Liver (tissue), 9 donors: ENCODE data around the gene CDK11A. TPM values are rescaled to one million over a fixed set of nuclear protein-coding genes. Genes with fewer than 3 reads are reported as not detected.
"Not testable (repeated sequence)": the region's sequence is repeated elsewhere in the genome, so short reads cannot be mapped to it uniquely, and the experiment has no call there.

Experiments used
- DNase-seq: peaks from one replicate; pipeline ENCODE4 v3.0.0-alpha.2; 2017; ENCODE audit warnings: low spot score
- H3K27ac ChIP-seq, 2 donors: one replicate each; pipeline ENCODE4 v1.7.0; 2013; ENCODE audit warnings: inconsistent platforms in 2 of 2, low read length in 2 of 2, control low read depth in 1 of 2, low read depth in 1 of 2, mild to moderate bottlenecking in 1 of 2
- H3K27me3 ChIP-seq, 4 donors: one replicate each; pipeline versions ENCODE4 v1.6.1 to v1.7.0; 2013; ENCODE audit warnings: low read length in 3 of 4, inconsistent platforms in 1 of 4, mild to moderate bottlenecking in 1 of 4, moderate library complexity in 1 of 4; ENCODE audit not compliant: control insufficient read depth in 4 of 4, insufficient read depth in 4 of 4
- H3K36me3 ChIP-seq, 4 donors: one replicate each; pipeline versions ENCODE4 v1.6.1 to v1.7.0; 2013; ENCODE audit warnings: low read length in 3 of 4, mild to moderate bottlenecking in 3 of 4, low read depth in 1 of 4, moderate library complexity in 1 of 4; ENCODE audit not compliant: control insufficient read depth in 4 of 4, insufficient read depth in 3 of 4
- H3K4me1 ChIP-seq, 4 donors: one replicate each; pipeline versions ENCODE4 v1.6.1 to v1.7.0; 2013; ENCODE audit warnings: low read length in 3 of 4, mild to moderate bottlenecking in 3 of 4, moderate library complexity in 1 of 4; ENCODE audit not compliant: control insufficient read depth in 4 of 4, insufficient read depth in 4 of 4
- H3K4me3 ChIP-seq, 3 donors: one replicate each; pipeline versions ENCODE4 v1.6.1 to v1.7.0; 2013; ENCODE audit warnings: low read length in 3 of 3, control low read depth in 1 of 3, low read depth in 1 of 3, mild to moderate bottlenecking in 1 of 3
- H3K9ac ChIP-seq, 2 donors: one replicate each; pipeline ENCODE4 v1.7.0; 2013; ENCODE audit warnings: low read length in 2 of 2, mild to moderate bottlenecking in 2 of 2, moderate library complexity in 2 of 2, control low read depth in 1 of 2, low read depth in 1 of 2
- H3K9me3 ChIP-seq, 4 donors: one replicate each; pipeline versions ENCODE4 v1.6.1 to v1.7.0; 2013; ENCODE audit warnings: low read length in 3 of 4; ENCODE audit not compliant: control insufficient read depth in 4 of 4
- RAD21 ChIP-seq, 2 donors: IDR thresholded peaks; 2 replicates each; pipeline ENCODE4 v1.6.1; 2016; ENCODE audit warnings: antibody characterized with exemption in 2 of 2, mild to moderate bottlenecking in 2 of 2
- WGBS: extraction: QIAGEN DNeasy Blood & Tissue Kit; methylation state at CpG from one replicate; pipeline ENCODE4 v1.1.7; 2013; 5-methylcytosine and 5-hydroxymethylcytosine counted together
- polyA plus RNA-seq, 2 donors: library from polyadenylated mRNA; stranded (reverse) in 1 of 2; unstranded in 1 of 2; fragments of 200-250 nt in 1 of 2; fragments of >200 nt in 1 of 2; fragmentation: Nextera tagmentation in 1 of 2; extraction: Ambion mirVana in 1 of 2; gene quantifications; one replicate each; pipeline versions ENCODE4 v1.2.1 to v1.2.3, GENCODE V29; 2013 to 2015
- total RNA-seq, 2 donors: library from RNA; depleted of rRNA; stranded (reverse); fragments of >200 nt; gene quantifications; one replicate each; pipeline ENCODE4 v1.2.3, GENCODE V29; 2014
- TF ChIP-seq, protein P1 (sequence below): IDR thresholded peaks from 2 replicates; pipeline ENCODE4 v1.6.1; 2016; ENCODE audit warnings: antibody characterized with exemption, mild to moderate bottlenecking
- TF ChIP-seq, protein P2 (sequence below): IDR thresholded peaks from 2 replicates; pipeline ENCODE4 v1.6.1; 2016; ENCODE audit warnings: antibody characterized with exemption
- donor health status: healthy.
- donor health status: healthy.
- donor health status: healthy.
- donor health status: healthy.
- donor health status: healthy.

Gene CDK11A
- total and polyA plus RNA-seq, 4 donors: 13.7 to 17.0 (median 13.9) TPM

DNA sequence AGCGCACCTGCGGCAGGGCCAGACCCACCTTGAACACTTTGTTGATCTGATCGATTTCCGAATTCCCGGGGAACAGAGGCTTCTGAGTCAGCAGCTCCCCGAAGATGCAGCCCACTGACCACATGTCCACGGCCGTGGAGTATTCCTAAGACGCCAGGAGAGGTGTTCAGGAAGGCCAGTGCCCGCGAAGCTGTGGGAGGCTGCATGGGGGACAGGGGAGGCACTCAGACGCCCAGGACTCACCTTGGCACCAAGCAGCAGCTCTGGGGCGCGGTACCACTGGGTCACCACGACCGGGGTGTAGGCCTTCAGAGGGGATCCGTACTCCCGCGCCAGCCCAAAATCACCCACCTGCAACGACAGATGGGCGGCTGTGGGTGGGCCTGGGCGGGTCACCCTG, 20.4 kb downstream of the CDK11A start (continued):
- TF ChIP-seq, protein P1, sequence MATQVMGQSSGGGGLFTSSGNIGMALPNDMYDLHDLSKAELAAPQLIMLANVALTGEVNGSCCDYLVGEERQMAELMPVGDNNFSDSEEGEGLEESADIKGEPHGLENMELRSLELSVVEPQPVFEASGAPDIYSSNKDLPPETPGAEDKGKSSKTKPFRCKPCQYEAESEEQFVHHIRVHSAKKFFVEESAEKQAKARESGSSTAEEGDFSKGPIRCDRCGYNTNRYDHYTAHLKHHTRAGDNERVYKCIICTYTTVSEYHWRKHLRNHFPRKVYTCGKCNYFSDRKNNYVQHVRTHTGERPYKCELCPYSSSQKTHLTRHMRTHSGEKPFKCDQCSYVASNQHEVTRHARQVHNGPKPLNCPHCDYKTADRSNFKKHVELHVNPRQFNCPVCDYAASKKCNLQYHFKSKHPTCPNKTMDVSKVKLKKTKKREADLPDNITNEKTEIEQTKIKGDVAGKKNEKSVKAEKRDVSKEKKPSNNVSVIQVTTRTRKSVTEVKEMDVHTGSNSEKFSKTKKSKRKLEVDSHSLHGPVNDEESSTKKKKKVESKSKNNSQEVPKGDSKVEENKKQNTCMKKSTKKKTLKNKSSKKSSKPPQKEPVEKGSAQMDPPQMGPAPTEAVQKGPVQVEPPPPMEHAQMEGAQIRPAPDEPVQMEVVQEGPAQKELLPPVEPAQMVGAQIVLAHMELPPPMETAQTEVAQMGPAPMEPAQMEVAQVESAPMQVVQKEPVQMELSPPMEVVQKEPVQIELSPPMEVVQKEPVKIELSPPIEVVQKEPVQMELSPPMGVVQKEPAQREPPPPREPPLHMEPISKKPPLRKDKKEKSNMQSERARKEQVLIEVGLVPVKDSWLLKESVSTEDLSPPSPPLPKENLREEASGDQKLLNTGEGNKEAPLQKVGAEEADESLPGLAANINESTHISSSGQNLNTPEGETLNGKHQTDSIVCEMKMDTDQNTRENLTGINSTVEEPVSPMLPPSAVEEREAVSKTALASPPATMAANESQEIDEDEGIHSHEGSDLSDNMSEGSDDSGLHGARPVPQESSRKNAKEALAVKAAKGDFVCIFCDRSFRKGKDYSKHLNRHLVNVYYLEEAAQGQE: no peak
- TF ChIP-seq RAD21 (IDR thresholded peaks at IDR 0.05): no peak
- TF ChIP-seq, protein P2, sequence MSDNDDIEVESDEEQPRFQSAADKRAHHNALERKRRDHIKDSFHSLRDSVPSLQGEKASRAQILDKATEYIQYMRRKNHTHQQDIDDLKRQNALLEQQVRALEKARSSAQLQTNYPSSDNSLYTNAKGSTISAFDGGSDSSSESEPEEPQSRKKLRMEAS: no peak

DNA sequence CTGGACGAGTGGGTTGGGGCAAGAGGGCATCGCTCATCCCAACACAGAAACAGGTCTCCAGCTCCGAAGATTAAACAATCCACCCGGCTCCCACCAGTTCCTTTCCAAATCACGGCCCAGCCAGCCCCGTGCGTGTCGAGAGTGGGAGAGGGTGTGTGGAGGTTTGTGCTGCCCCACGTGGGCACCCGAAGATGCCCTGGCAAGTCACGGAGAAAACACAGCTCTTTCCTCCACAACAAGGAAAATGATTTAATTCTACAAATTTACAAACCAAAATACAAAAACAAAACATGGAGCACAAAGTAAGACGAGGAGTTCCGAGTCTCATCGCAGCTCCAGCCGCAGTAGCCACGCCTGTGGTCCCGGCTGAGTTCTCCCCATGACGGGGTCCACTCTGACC, 21.7 kb downstream of the CDK11A start:
- 92% methylated on average over 7 of the region's 18 CpGs for WGBS
- not testable (repeated sequence) for H3K9me3 ChIP-seq, H3K4me1 ChIP-seq, H3K36me3 ChIP-seq, DNase-seq, H3K27me3 ChIP-seq, H3K9ac ChIP-seq, H3K27ac ChIP-seq, H3K4me3 ChIP-seq

DNA sequence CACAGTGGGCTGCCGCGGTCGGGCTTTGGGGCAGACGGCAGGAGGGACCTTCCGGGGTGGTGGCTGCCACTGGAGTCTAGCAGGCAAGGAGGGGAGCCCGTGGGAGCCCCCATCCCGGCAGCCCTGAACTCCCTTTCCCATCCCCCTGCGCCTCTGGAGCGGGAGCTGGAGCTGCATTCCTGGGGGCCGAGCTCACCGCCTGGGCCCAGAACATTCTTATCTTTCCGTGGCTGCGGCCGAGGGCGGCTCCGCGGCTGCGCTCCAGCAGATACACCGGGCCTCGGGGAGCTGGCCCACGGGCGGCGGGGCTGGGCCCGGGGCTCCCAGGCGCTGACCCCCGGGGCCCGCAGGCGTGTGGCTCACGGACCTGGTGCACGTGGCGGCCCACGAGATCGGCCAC, 23.6 kb downstream of the CDK11A start:
- WGBS: no CpG with 5 or more reads among the region's 33 CpGs
- not testable (repeated sequence) for H3K27me3 ChIP-seq, H3K9ac ChIP-seq, H3K36me3 ChIP-seq, H3K27ac ChIP-seq, DNase-seq, H3K4me1 ChIP-seq, H3K9me3 ChIP-seq, H3K4me3 ChIP-seq

DNA sequence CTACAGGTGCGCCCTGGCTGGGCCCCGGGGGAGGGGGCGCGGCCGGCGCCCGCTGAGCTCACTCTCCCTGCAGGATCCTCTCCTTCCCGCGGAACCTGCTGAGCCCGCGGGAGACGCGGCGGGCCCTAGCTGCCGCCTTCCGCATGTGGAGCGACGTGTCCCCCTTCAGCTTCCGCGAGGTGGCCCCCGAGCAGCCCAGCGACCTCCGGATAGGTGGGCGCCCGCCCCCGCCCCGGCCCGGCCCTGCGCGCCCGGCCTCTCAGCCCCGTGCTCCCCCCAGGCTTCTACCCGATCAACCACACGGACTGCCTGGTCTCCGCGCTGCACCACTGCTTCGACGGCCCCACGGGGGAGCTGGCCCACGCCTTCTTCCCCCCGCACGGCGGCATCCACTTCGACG, 24.1 kb downstream of the CDK11A start:
- not testable (repeated sequence) for H3K9ac ChIP-seq, H3K4me3 ChIP-seq, H3K27me3 ChIP-seq, DNase-seq, H3K36me3 ChIP-seq, H3K9me3 ChIP-seq, H3K4me1 ChIP-seq, H3K27ac ChIP-seq
- no CpG with 5 or more reads among the region's 45 CpGs for WGBS

DNA sequence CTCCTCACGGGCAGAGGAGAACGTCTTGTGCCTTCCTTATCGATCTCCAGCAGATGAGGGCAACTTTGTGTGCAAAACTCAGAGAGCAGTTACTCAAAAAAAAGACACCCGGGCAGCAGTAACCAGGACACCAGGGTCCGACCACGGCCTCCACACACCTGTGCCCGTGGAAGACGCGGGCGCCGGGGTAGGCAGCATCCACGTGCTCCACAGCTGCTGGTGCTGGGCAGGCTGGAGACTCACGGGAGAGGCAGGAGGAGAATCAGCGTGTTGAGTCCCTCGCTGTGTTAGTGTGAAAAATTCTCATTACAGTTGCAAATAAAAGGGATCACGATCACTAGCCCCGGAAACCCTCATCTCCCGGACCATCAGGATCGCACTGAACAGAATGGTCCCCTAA, 25.1 kb downstream of the CDK11A start:
- not testable (repeated sequence) for H3K9ac ChIP-seq, H3K36me3 ChIP-seq, H3K27ac ChIP-seq, H3K27me3 ChIP-seq, H3K4me3 ChIP-seq, DNase-seq, H3K4me1 ChIP-seq, H3K9me3 ChIP-seq
- 94% methylated on average over 9 of the region's 19 CpGs for WGBS

DNA sequence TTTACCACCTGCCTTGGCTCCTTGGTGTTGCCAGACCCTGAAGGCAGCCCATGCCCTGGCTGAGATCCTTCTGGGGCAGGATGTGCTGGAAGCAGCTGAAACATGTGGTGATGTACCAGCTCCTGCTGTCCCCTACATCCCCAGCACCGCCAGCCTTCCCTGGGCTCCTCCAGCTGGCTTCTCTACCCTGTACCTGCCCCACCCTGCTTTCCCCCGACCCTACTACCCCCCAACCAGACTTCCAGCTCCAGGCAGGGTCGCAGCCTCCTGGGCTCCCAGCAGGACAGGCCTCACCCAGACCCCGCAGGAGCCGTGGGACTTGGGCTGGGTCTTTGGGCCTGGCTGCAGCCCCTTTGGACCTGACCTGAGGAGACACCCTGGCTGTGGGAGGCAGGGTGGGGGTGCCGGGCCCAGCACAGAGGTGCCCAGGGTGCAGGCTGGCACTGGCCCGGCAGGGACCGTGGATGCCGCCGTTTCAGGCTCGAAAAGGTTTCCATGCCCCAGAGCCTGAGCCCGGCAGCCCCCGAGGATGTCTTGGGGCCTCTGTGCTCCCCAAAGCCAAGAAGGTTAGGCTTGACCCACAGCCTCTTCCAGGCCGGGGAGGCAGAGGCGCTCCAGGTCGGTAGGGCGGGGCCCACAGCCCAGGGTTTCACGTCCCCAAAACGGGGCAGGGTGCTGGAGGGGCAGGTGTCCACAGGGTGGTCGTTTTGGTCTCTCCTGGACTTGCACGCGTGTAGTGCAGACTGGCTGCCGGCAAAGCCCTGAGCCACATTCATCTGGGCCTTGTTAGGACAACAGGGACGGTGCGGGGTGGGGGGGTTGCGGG, 26.6 kb downstream of the CDK11A start:
- 82% methylated on average over 20 of the region's 26 CpGs for WGBS
- not testable (repeated sequence) for H3K27me3 ChIP-seq, H3K9me3 ChIP-seq, H3K4me3 ChIP-seq, H3K4me1 ChIP-seq, H3K36me3 ChIP-seq, DNase-seq, H3K27ac ChIP-seq, H3K9ac ChIP-seq

DNA sequence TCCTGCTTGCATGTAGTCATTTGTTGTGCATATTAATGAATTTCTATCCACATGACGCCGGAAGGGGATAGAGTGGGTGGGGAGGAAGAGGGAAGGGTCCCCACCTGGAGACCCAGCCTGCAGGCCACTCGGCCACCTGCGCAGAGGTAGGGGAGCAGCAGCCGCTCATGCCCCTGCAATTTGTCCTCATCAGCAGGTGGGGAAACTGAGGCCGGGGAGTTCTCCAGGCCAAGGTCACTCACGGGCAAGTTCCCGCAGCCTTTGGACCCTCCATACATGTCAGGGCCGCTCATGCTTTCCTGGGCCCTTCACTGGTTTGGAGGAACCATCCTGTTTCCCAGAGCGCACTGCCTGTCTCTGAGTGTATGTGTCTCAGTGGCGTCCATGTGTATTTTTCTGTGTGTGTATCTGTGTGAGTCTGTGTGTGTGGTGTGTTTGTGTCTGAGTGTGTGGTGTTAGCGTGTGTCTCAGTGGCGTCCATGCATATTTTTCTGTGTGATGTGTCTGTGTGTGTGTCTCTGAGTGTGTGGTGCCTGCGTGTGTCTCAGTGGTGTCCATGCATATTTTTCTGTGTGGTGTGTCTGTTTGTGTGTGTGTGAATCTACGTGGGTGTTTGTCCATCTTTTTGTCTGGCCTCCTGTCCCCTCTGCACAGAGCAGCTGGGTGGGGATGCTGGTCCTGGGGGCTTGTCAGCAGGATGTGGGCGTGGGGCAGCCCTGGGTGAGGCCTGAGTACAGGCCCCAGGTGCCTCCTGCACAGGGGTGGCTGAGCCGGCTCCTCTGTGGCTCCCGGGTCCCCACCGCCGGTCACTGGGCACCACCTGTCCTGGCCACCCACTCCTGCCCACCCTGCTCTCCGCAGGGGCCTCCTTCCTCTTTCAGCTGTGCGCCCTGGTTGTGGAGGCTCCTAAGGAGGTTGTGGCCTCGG, 27.5 kb downstream of the CDK11A start:
- not testable (repeated sequence) for H3K9me3 ChIP-seq, H3K27me3 ChIP-seq, H3K4me1 ChIP-seq, DNase-seq, H3K36me3 ChIP-seq, H3K27ac ChIP-seq, H3K9ac ChIP-seq, H3K4me3 ChIP-seq
- 96% methylated on average over 19 of the region's 23 CpGs for WGBS
